ENCODE measurements around the gene MORC2.

The MORC2 gene

GRCh38 chr22:30875481-30876215, 92.9 kb downstream of the MORC2 start:
- no peak for TF ChIP-seq CTCF (conservative IDR thresholded peaks at IDR 0.05; ENCODE audit: low read length)
- no peak overlapping the region for H3K4me3 ChIP-seq (ENCODE audit: low read length)
- peak; percentile 16 for DNase-seq (ENCODE audit: low read depth)

All from AG10803 (cell line).